Measurements from ENCODE around the gene PRKN.

PRKN gene

GRCh38 chr6:162649271-162649670 lies 78.3 kb downstream of the PRKN start:
- no peaks in the 10 kb centered on the region for H3K9me3 Mint-ChIP-seq
- no peak for TF ChIP-seq CTCF (IDR thresholded peaks at IDR 0.05)
- H3K27ac Mint-ChIP-seq: no peak overlapping the region
- no peak overlapping the region for H3K4me3 Mint-ChIP-seq
- no peaks in the 10 kb centered on the region for H3K36me3 Mint-ChIP-seq (ENCODE audit: low read depth)
- no peak for DNase-seq
- H3K4me1 Mint-ChIP-seq: peaks cover 30% of the 10 kb centered on the region
- peaks cover 6% of the 10 kb centered on the region for H3K27me3 Mint-ChIP-seq (ENCODE audit: low read depth, poor library complexity)

GRCh38 chr6:162644153-162644552 lies 83.4 kb downstream of the PRKN start:
- no peak for DNase-seq
- H3K27me3 Mint-ChIP-seq (ENCODE audit: low read depth, poor library complexity): peaks cover 8% of the 10 kb centered on the region
- H3K4me3 Mint-ChIP-seq: no peak overlapping the region
- no peak for TF ChIP-seq CTCF (IDR thresholded peaks at IDR 0.05)
- peaks cover 16% of the 10 kb centered on the region for H3K4me1 Mint-ChIP-seq
- H3K36me3 Mint-ChIP-seq (ENCODE audit: low read depth): no peaks in the 10 kb centered on the region
- no peaks in the 10 kb centered on the region for H3K9me3 Mint-ChIP-seq
- no peak overlapping the region for H3K27ac Mint-ChIP-seq

- H3K4me3 Mint-ChIP-seq: no peak overlapping the region
- peaks cover 5% of the 10 kb centered on the region for H3K27me3 Mint-ChIP-seq (ENCODE audit: low read depth, poor library complexity)
- no peak for TF ChIP-seq CTCF (IDR thresholded peaks at IDR 0.05)
- H3K27ac Mint-ChIP-seq: no peak overlapping the region
- DNase-seq: no peak
- no peaks in the 10 kb centered on the region for H3K9me3 Mint-ChIP-seq
- no peaks in the 10 kb centered on the region for H3K36me3 Mint-ChIP-seq (ENCODE audit: low read depth)
- peaks cover 11% of the 10 kb centered on the region for H3K4me1 Mint-ChIP-seq
Observed at GRCh38 chr6:162640756-162641155, 86.8 kb downstream of the PRKN start.

GRCh38 chr6:162639951-162640350 lies 87.6 kb downstream of the PRKN start:
- H3K27ac Mint-ChIP-seq: no peak overlapping the region
- no peak for TF ChIP-seq CTCF (IDR thresholded peaks at IDR 0.05)
- no peaks in the 10 kb centered on the region for H3K36me3 Mint-ChIP-seq (ENCODE audit: low read depth)

GRCh38 chr6:162638931-162639574 lies 88.5 kb downstream of the PRKN start:
- Mint-ChIP-seq H3K9me3 (no peaks in the 10 kb centered on the region), H3K4me3 (no peak overlapping the region), H3K27ac (no peak overlapping the region), H3K4me1 (peaks cover 24% of the 10 kb centered on the region), H3K27me3 (ENCODE audit: low read depth, poor library complexity) (peaks cover 5% of the 10 kb centered on the region), H3K36me3 (ENCODE audit: low read depth) (no peaks in the 10 kb centered on the region)
- TF ChIP-seq CTCF (IDR thresholded peaks at IDR 0.05): no peak
- no peak for DNase-seq

More at GRCh38 chr6:162639951-162640350, 87.6 kb downstream of the PRKN start:
- Mint-ChIP-seq H3K4me1 (peaks cover 15% of the 10 kb centered on the region), H3K9me3 (no peaks in the 10 kb centered on the region), H3K27me3 (ENCODE audit: low read depth, poor library complexity) (peaks cover 5% of the 10 kb centered on the region), H3K4me3 (no peak overlapping the region)
- no peak for DNase-seq

GRCh38 chr6:162637317-162637716 lies 90.2 kb downstream of the PRKN start:
- no peak for TF ChIP-seq CTCF (IDR thresholded peaks at IDR 0.05)
- no peak for DNase-seq
- H3K4me1 Mint-ChIP-seq: peaks cover 32% of the 10 kb centered on the region
- H3K36me3 Mint-ChIP-seq (ENCODE audit: low read depth): no peaks in the 10 kb centered on the region
- H3K27me3 Mint-ChIP-seq (ENCODE audit: low read depth, poor library complexity): peaks cover 3% of the 10 kb centered on the region
- no peak overlapping the region for H3K4me3 Mint-ChIP-seq
- H3K27ac Mint-ChIP-seq: no peak overlapping the region
- H3K9me3 Mint-ChIP-seq: peaks cover under 1% of the 10 kb centered on the region

Measured in nephron progenitor cell (in vitro differentiated cells).